Small intestine (tissue), 7 donors: ENCODE results near the gene LACC1. TPM values are rescaled to one million over a fixed set of nuclear protein-coding genes. Genes with fewer than 3 reads are reported as not detected.

ENCODE experiments used
- DNase-seq, 2 donors: peaks; one replicate each; pipeline versions ENCODE4 v3.0.0 to v3.0.0-alpha.2; 2013
- FAIRE-seq: peaks from 2 replicates; lab custom pipeline; 2012; peaks lifted over from hg19 to GRCh38; lab: Jason Lieb, UNC
- H3K27ac ChIP-seq, 3 donors: one replicate each; pipeline ENCODE4 v1.5.1; 2013; ENCODE audit warnings: low read length in 2 of 3, mild to moderate bottlenecking in 2 of 3, control low read depth in 1 of 3, inconsistent platforms in 1 of 3, low read depth in 1 of 3, moderate library complexity in 1 of 3
- H3K27me3 ChIP-seq, 3 donors: one replicate each; pipeline ENCODE4 v1.6.1; 2013; ENCODE audit warnings: low read length in 3 of 3, inconsistent platforms in 1 of 3; ENCODE audit not compliant: control insufficient read depth in 3 of 3, insufficient read depth in 3 of 3
- H3K36me3 ChIP-seq, 3 donors: one replicate each; pipeline ENCODE4 v1.6.1; 2013; ENCODE audit warnings: low read length in 3 of 3, inconsistent platforms in 1 of 3, low read depth in 1 of 3, mild to moderate bottlenecking in 1 of 3, moderate library complexity in 1 of 3; ENCODE audit not compliant: control insufficient read depth in 3 of 3, insufficient read depth in 2 of 3
- H3K4me1 ChIP-seq, 3 donors: one replicate each; pipeline ENCODE4 v1.6.1; 2013; ENCODE audit warnings: low read length in 2 of 3, inconsistent platforms in 1 of 3, low read depth in 1 of 3, mild to moderate bottlenecking in 1 of 3, moderate library complexity in 1 of 3; ENCODE audit not compliant: control insufficient read depth in 3 of 3, insufficient read depth in 2 of 3
- H3K4me3 ChIP-seq, 3 donors: one replicate each; pipeline ENCODE4 v1.5.1; 2013; ENCODE audit warnings: low read length in 3 of 3, control low read depth in 1 of 3, inconsistent platforms in 1 of 3, low read depth in 1 of 3, mild to moderate bottlenecking in 1 of 3, moderate library complexity in 1 of 3
- H3K9me3 ChIP-seq, 2 donors: one replicate each; pipeline ENCODE4 v1.6.1; 2013; ENCODE audit warnings: low read depth in 1 of 2, low read length in 1 of 2; ENCODE audit not compliant: control insufficient read depth in 2 of 2, insufficient read depth in 1 of 2
- WGBS, 3 donors: extraction: QIAGEN DNeasy Blood & Tissue Kit; methylation state at CpG; one replicate each; pipeline ENCODE4 v1.1.7; 2013; 5-methylcytosine and 5-hydroxymethylcytosine counted together
- polyA plus RNA-seq, 4 donors: library from polyadenylated mRNA; stranded (reverse) in 3 of 4; unstranded in 1 of 4; fragments of 200-250 nt in 3 of 4; fragments of 120-200 nt in 1 of 4; gene quantifications; one replicate each; pipeline versions ENCODE4 v1.2.1 to v1.2.3, GENCODE V29; 2013
- donor health status: healthy with polysubstance abuse.
- donor health status: control.
- donor health status: control.
- donor health status: Bipolar disorder and iron deficiency.
- donor health status: healthy.

The LACC1 gene
- polyA plus RNA-seq, 4 donors = 4.1 to 13.5 (median 13.0) TPM

DNA sequence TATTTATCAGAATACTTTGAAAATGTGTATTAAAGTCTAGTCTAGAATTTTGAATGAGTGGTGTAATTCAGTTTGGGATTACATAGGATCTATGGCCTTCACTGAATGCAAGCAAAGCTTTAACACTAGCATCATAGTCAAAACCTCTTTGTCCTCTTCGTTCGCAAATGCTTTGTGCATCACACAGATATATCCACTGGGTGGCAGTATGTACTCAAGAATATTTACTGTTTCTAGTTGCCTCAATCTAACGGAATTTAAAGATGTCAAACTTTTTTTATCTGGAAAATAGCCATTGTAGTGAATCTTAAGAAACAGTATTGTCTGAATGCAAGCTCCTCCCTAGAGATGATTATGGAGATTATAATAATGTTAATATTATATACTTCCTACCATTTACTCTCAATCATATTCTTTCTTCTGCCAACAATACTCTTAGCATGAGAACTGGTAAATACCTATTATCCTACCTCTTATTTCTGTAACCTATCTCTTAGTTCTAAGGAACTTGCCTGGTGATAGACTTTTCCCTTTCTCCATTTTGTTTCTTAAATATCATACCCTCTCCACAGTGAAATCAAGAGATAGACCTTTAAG, 25.8 kb downstream of the LACC1 start:
- Histone ChIP-seq H3K9me3 (no peaks in the 10 kb centered on the region), H3K4me3 (no peak overlapping the region), H3K27me3 (no peaks in the 10 kb centered on the region), H3K36me3 (no peaks in the 10 kb centered on the region), H3K27ac (no peak overlapping the region), H3K4me1 (peaks cover 0 to 2% (median 0%) of the 10 kb centered on the region in 3 donors)
- peak; percentile 76 for FAIRE-seq
- DNase-seq = peak; percentile 68 to 71
- 1% methylated on average over 3 of the region's 3 CpGs for WGBS, 3 donors

- 17 to 37% (median 19%) methylated on average over 2 of the region's 2 CpGs for WGBS, 3 donors
- H3K36me3 ChIP-seq = no peaks in the 10 kb centered on the region
- peak; percentile 49 to 66 for DNase-seq
- H3K4me1 ChIP-seq = peaks cover 0 to 2% (median 0%) of the 10 kb centered on the region in 3 donors
- H3K27ac ChIP-seq = no peak overlapping the region
- H3K9me3 ChIP-seq = no peaks in the 10 kb centered on the region
- FAIRE-seq = peak; percentile 47
- no peaks in the 10 kb centered on the region for H3K27me3 ChIP-seq
- no peak overlapping the region for H3K4me3 ChIP-seq
Measured at GRCh38 chr13:43908156-43909126, 28.7 kb downstream of the LACC1 start.

- no peak overlapping the region for H3K4me3 ChIP-seq
- no peak for FAIRE-seq
- no peak overlapping the region for H3K27ac ChIP-seq
- H3K27me3 ChIP-seq = no peaks in the 10 kb centered on the region
- no peak for DNase-seq
- H3K36me3 ChIP-seq = no peaks in the 10 kb centered on the region
- H3K9me3 ChIP-seq = no peaks in the 10 kb centered on the region
- peaks cover 0 to 2% (median 0%) of the 10 kb centered on the region in 3 donors for H3K4me1 ChIP-seq
Measured at GRCh38 chr13:43910856-43911255, 31.2 kb downstream of the LACC1 start.

DNA sequence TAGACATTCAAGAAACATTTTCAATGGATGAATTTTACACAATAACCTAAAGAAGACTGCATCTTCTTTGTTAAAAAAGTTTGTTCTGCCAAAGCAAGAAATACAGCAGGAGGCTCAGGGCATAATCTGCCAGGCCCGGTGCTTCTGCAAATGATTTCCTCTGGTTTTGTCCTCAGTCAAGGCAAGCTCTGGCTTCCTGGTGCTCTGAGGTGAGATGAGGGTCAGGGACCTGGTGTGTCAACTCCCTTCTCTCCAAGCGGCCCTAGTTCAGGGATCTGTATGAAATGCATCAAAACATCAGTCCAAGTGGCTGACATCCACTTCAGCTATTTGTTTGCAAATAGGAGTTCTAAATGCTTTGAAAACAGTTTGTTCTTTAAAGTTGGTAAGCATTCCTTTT, 31.6 kb downstream of the LACC1 start:
- no peaks in the 10 kb centered on the region for H3K27me3 ChIP-seq
- no peak overlapping the region for H3K4me3 ChIP-seq
- no peaks in the 10 kb centered on the region for H3K36me3 ChIP-seq
- WGBS, 3 donors = 52 to 72% (median 66%) methylated on average over 2 of the region's 2 CpGs
- H3K9me3 ChIP-seq = no peaks in the 10 kb centered on the region
- peaks cover 0 to 2% (median 0%) of the 10 kb centered on the region in 3 donors for H3K4me1 ChIP-seq
- FAIRE-seq (no peak), DNase-seq (no peak)
- H3K27ac ChIP-seq = no peak overlapping the region

DNA sequence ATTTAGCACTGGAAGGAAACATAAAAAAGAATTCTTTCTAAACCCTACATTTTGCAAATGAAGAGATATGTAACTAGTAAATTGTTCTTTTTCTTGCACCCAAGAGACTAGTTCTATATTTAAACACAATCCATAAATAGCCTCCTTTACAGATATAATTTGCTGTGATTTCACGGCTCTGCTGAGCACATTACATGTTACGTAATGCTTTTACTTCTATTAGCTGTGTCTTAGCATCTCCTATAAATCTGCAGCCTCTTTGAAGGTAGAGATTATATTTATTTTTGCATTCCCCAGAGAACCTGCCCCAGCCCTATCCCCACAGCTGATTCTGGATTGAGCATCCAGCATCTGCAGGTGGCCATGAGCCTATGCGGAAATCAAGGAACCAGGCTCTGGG, 32.2 kb downstream of the LACC1 start:
- H3K4me3 ChIP-seq = no peak overlapping the region
- WGBS, 3 donors = 81 to 89% (median 83%) methylated on average over 3 of the region's 3 CpGs
- peaks cover 0 to 2% (median 0%) of the 10 kb centered on the region in 3 donors for H3K4me1 ChIP-seq
- no peak overlapping the region for H3K27ac ChIP-seq
- FAIRE-seq (no peak), DNase-seq (no peak)
- H3K27me3 ChIP-seq = no peaks in the 10 kb centered on the region
- no peaks in the 10 kb centered on the region for H3K9me3 ChIP-seq
- H3K36me3 ChIP-seq = no peaks in the 10 kb centered on the region

GRCh38 chr13:43915451-43915850, 35.7 kb downstream of the LACC1 start:
- Histone ChIP-seq H3K4me1 (no peaks in the 10 kb centered on the region), H3K27ac (no peak overlapping the region), H3K36me3 (no peaks in the 10 kb centered on the region), H3K27me3 (no peaks in the 10 kb centered on the region), H3K9me3 (no peaks in the 10 kb centered on the region), H3K4me3 (no peak overlapping the region)
- FAIRE-seq = no peak
- 89 to 94% (median 90%) methylated on average over 6 of the region's 6 CpGs for WGBS, 3 donors
- DNase-seq = no peak

GRCh38 chr13:43916828-43917227, 37.1 kb downstream of the LACC1 start:
- H3K4me3 ChIP-seq = no peak overlapping the region
- no peaks in the 10 kb centered on the region for H3K27me3 ChIP-seq
- no peaks in the 10 kb centered on the region for H3K36me3 ChIP-seq
- H3K4me1 ChIP-seq = no peaks in the 10 kb centered on the region
- DNase-seq (no peak), FAIRE-seq (no peak)
- no peak overlapping the region for H3K27ac ChIP-seq
- WGBS, 3 donors = 51 to 69% (median 54%) methylated on average over 2 of the region's 2 CpGs
- no peaks in the 10 kb centered on the region for H3K9me3 ChIP-seq

DNA sequence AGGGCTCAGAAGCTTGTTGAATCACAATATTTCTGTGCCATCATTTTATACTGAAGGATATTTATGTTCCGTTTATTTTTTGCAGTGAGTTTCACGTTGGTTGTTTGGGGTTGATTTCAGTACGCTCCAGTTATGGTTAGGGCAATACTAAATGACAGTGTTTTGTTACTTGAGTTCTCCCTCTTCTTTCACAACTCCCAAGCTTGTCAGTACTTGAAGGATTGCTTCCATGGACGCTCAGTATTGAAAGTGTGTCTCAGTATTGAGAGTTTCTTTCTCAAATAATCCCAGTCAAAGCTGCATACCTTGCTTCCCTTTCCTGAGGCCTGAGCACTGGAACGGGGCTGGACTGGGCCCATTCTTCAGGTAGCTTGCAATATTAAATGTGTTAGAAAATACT, 38.9 kb downstream of the LACC1 start:
- DNase-seq (no peak), FAIRE-seq (no peak)
- no peaks in the 10 kb centered on the region for H3K9me3 ChIP-seq
- no peak overlapping the region for H3K4me3 ChIP-seq
- WGBS, 3 donors = 77 to 85% (median 83%) methylated on average over 5 of the region's 5 CpGs
- no peaks in the 10 kb centered on the region for H3K4me1 ChIP-seq
- no peaks in the 10 kb centered on the region for H3K27me3 ChIP-seq
- no peaks in the 10 kb centered on the region for H3K36me3 ChIP-seq
- no peak overlapping the region for H3K27ac ChIP-seq
